SK-N-SH treated with all-trans-retinoic acid at 6 μM for 48 hours (cell line): ENCODE results near the gene SPATA3.

Source experiments
- BACH2 ChIP-seq: fragments of 250-450 bp; sonication (Bioruptor Pico); IDR thresholded peaks from 2 replicates; pipeline ENCODE4 v1.9.0; 2021; ENCODE audit warnings: mild to moderate bottlenecking, borderline replicate concordance
- ESRRG ChIP-seq: fragments of 250-450 bp; sonication (Bioruptor Pico); IDR thresholded peaks from 2 replicates; pipeline ENCODE4 v1.6.1; 2021; ENCODE audit warnings: mild to moderate bottlenecking
- GLIS3 ChIP-seq: fragments of 250-450 bp; sonication (Bioruptor Pico); IDR thresholded peaks from 2 replicates; pipeline ENCODE4 v1.5.0; 2020; ENCODE audit warnings: mild to moderate bottlenecking, moderate library complexity
- ISL1 ChIP-seq: fragments of 250-450 bp; sonication (Bioruptor Pico); IDR thresholded peaks from 2 replicates; pipeline ENCODE4 v2.1.2; 2022; ENCODE audit warnings: mild to moderate bottlenecking, moderate library complexity
- ZFP3 ChIP-seq: fragments of 250-450 bp; sonication (Bioruptor Pico); IDR thresholded peaks from 2 replicates; pipeline ENCODE4 v1.5.0; 2020; ENCODE audit warnings: mild to moderate bottlenecking, moderate library complexity
- ZNF565 ChIP-seq: fragments of 450-650 bp; formaldehyde crosslinking; conservative IDR thresholded peaks from 2 replicates; pipeline ENCODE4 v1.5.0; 2020; ENCODE audit warnings: low read depth, mild to moderate bottlenecking, moderate library complexity
- TF ChIP-seq, protein P1 (sequence below): fragments of 250-450 bp; sonication (Bioruptor Pico); IDR thresholded peaks from 2 replicates; pipeline ENCODE4 v1.8.0; 2020; ENCODE audit warnings: mild to moderate bottlenecking, moderate library complexity, borderline replicate concordance

DNA sequence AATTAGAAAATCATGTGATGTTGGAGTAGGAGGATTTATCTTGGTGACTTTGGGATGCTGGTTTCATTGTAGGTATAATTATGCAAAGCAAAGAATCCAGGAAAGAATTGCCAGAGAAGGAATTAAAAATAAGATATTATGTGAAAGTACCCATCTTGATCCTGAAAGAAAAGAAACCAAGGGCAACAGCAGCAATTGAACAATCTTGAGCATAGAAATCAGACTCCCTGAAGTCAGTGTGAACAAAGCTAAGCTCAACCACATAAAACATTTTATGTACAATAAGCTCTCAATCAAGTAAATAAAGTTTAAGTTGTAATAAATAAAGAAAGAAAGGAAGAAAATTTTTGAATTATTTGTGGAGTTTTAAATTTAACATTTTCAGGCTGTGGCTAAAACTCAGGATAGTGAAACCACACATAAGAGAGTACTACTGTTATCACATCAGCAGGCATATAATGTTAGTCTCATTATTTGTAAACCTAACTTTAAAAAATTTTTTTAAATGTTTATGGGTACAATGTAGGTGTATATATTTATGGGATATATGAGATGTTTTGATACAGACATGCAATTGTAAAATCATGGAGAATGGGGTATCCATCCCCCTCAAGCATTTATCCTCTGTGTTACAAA is 38.0 kb upstream of the SPATA3 start:
- TF ChIP-seq ZNF565 (no peak), GLIS3 (CRISPR knock-in tag) (no peak), ESRRG (CRISPR knock-in tag) (no peak), ZFP3 (CRISPR knock-in tag) (no peak), BACH2 (CRISPR knock-in tag) (no peak), ISL1 (CRISPR knock-in tag) (no peak)
- TF ChIP-seq, protein P1, sequence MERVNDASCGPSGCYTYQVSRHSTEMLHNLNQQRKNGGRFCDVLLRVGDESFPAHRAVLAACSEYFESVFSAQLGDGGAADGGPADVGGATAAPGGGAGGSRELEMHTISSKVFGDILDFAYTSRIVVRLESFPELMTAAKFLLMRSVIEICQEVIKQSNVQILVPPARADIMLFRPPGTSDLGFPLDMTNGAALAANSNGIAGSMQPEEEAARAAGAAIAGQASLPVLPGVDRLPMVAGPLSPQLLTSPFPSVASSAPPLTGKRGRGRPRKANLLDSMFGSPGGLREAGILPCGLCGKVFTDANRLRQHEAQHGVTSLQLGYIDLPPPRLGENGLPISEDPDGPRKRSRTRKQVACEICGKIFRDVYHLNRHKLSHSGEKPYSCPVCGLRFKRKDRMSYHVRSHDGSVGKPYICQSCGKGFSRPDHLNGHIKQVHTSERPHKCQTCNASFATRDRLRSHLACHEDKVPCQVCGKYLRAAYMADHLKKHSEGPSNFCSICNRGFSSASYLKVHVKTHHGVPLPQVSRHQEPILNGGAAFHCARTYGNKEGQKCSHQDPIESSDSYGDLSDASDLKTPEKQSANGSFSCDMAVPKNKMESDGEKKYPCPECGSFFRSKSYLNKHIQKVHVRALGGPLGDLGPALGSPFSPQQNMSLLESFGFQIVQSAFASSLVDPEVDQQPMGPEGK (CRISPR knock-in tag): no peak
